ENCODE data around the gene MYBPC3.

DNA sequence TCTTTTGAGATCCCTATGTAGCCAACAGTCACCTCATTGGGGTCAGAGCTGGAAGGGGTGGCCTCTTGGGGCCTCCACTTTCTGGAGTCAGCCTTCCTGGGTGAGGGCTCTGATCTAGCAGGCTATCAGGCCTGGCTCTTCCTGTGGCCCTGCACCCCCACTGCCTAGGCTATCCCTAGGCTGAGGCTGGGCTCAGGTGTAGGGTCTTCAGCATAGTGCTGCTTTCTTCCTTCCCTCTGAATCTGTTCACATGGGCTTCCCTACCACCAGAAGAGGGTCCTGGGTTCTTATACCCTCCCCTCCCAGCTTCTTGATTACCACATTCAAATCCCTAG lies 26.3 kb upstream of the MYBPC3 start:
- TF ChIP-seq, protein P1, sequence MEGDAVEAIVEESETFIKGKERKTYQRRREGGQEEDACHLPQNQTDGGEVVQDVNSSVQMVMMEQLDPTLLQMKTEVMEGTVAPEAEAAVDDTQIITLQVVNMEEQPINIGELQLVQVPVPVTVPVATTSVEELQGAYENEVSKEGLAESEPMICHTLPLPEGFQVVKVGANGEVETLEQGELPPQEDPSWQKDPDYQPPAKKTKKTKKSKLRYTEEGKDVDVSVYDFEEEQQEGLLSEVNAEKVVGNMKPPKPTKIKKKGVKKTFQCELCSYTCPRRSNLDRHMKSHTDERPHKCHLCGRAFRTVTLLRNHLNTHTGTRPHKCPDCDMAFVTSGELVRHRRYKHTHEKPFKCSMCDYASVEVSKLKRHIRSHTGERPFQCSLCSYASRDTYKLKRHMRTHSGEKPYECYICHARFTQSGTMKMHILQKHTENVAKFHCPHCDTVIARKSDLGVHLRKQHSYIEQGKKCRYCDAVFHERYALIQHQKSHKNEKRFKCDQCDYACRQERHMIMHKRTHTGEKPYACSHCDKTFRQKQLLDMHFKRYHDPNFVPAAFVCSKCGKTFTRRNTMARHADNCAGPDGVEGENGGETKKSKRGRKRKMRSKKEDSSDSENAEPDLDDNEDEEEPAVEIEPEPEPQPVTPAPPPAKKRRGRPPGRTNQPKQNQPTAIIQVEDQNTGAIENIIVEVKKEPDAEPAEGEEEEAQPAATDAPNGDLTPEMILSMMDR (conservative IDR thresholded peaks at IDR 0.05; ENCODE audit: low read depth in 2 of 2) = no peak
- TF ChIP-seq EZH2 (IDR thresholded peaks at IDR 0.05; ENCODE audit: low read depth, unreplicated experiment) = no peak

Measured in GM23338 (cell line).